Mesothelial cell of epicardium (in vitro differentiated cells): ENCODE results near the gene FIP1L1. TPM values are rescaled to one million over a fixed set of nuclear protein-coding genes. Genes with fewer than 3 reads are reported as not detected.
A peak's percentile ranks its signal among the peaks of the same experiment; 100 is the strongest.

Experiments
- DNase-seq, 2 experiments: peaks; one replicate each; pipeline ENCODE4 v3.0.0; 2021; ENCODE audit warnings: low spot score in 2 of 2; ENCODE audit not compliant: unreplicated experiment in 2 of 2
- H3K27ac Mint-ChIP-seq: 2 replicates; pipeline ENCODE4 v1.8.0; 2021; ENCODE audit warnings: mixed read lengths
- H3K27me3 Mint-ChIP-seq: 2 replicates; pipeline ENCODE4 v1.8.0; 2021; ENCODE audit warnings: low read depth, mixed read lengths
- H3K36me3 Mint-ChIP-seq: 2 replicates; pipeline ENCODE4 v1.8.0; 2021; ENCODE audit warnings: mixed read lengths
- H3K4me1 Mint-ChIP-seq: 2 replicates; pipeline ENCODE4 v1.8.0; 2021; ENCODE audit warnings: mixed read lengths
- H3K4me3 Mint-ChIP-seq: 2 replicates; pipeline ENCODE4 v1.8.0; 2021; ENCODE audit warnings: mild to moderate bottlenecking, moderate library complexity, mixed read lengths
- H3K9me3 Mint-ChIP-seq: 2 replicates; pipeline ENCODE4 v1.8.0; 2021; ENCODE audit warnings: mixed read lengths
- total RNA-seq: library from RNA; stranded (reverse); gene quantifications from 3 replicates; pipeline ENCODE4 v1.2.1, GENCODE V29; 2021
- TF ChIP-seq, protein P1 (sequence below): fragments of 200-600 bp; sonication (generic); IDR thresholded peaks from one replicate; pipeline ENCODE4 v1.5.0; 2021; ENCODE audit warnings: antibody characterized with exemption; ENCODE audit not compliant: unreplicated experiment

The FIP1L1 gene
- total RNA-seq, 1 donor from 2014 or later, result 82.6 TPM

- H3K36me3 Mint-ChIP-seq, result peaks cover 29% of the 10 kb centered on the region
- no peak for DNase-seq
- H3K4me1 Mint-ChIP-seq, result peaks cover 6% of the 10 kb centered on the region
- H3K27me3 Mint-ChIP-seq, result no peaks in the 10 kb centered on the region
- H3K9me3 Mint-ChIP-seq, result peaks cover 3% of the 10 kb centered on the region
- no peak overlapping the region for H3K4me3 Mint-ChIP-seq
- H3K27ac Mint-ChIP-seq, result no peak overlapping the region
- TF ChIP-seq, protein P1, sequence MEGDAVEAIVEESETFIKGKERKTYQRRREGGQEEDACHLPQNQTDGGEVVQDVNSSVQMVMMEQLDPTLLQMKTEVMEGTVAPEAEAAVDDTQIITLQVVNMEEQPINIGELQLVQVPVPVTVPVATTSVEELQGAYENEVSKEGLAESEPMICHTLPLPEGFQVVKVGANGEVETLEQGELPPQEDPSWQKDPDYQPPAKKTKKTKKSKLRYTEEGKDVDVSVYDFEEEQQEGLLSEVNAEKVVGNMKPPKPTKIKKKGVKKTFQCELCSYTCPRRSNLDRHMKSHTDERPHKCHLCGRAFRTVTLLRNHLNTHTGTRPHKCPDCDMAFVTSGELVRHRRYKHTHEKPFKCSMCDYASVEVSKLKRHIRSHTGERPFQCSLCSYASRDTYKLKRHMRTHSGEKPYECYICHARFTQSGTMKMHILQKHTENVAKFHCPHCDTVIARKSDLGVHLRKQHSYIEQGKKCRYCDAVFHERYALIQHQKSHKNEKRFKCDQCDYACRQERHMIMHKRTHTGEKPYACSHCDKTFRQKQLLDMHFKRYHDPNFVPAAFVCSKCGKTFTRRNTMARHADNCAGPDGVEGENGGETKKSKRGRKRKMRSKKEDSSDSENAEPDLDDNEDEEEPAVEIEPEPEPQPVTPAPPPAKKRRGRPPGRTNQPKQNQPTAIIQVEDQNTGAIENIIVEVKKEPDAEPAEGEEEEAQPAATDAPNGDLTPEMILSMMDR, result no peak
Observed at GRCh38 chr4:53427366-53427765, 49.9 kb downstream of the FIP1L1 start.

GRCh38 chr4:53431052-53431451, 53.6 kb downstream of the FIP1L1 start:
- Mint-ChIP-seq H3K9me3 (peaks cover 3% of the 10 kb centered on the region), H3K4me1 (no peaks in the 10 kb centered on the region), H3K27ac (no peak overlapping the region), H3K36me3 (peaks cover 35% of the 10 kb centered on the region), H3K4me3 (no peak overlapping the region), H3K27me3 (no peaks in the 10 kb centered on the region)
- TF ChIP-seq, protein P1, result no peak
- DNase-seq, result no peak

DNA sequence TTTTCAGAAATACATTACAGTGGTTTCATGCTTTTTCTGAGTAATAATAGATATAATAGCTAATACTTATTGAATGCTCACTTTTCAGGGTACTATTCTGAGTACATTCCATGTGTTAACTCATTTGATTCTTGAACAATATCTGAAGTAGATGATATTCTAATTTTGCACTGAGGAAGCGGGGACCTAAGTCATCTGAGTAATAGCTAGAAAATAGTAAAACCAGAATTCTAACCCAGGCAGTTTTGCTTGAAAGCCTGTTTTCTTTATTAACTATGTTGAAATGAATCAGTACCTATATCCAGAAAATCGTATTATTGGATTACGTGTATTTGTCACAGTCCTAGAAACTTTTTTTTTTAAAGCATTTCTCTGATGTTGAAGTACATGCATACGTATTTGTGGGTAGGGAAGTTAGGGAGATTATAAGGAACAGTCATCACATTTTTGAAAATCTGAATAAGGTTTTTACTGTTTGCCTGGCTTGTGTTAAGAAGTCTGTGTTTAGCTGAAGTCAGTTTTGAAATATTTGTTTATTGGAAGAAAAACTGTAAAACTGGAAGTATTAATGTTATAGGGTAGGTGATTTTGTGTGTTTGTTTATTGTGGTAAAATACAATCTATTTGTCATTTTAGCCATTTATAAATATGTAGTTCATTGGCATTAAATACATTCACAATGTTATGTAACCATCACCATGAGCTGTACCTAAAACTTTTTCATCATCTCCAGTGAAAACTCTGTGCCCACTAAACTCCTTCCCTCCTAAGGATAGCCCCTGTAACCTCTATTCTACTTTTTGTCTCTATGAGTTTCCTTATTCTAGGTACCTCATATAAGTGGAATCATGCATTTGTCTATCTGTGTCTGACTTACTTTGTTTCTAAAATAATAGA, 55.3 kb downstream of the FIP1L1 start:
- Mint-ChIP-seq H3K4me3 (no peak overlapping the region), H3K36me3 (peaks cover 42% of the 10 kb centered on the region), H3K27ac (peak overlapping the region; percentile 53), H3K9me3 (peaks cover 3% of the 10 kb centered on the region), H3K4me1 (no peaks in the 10 kb centered on the region), H3K27me3 (no peaks in the 10 kb centered on the region)
- no peak for DNase-seq
- TF ChIP-seq, protein P1, result no peak

GRCh38 chr4:53436251-53436650, 58.8 kb downstream of the FIP1L1 start:
- no peak overlapping the region for H3K27ac Mint-ChIP-seq

GRCh38 chr4:53441564-53441963, 64.1 kb downstream of the FIP1L1 start:
- no peaks in the 10 kb centered on the region for H3K9me3 Mint-ChIP-seq
- H3K27me3 Mint-ChIP-seq, result no peaks in the 10 kb centered on the region
- no peaks in the 10 kb centered on the region for H3K4me1 Mint-ChIP-seq
- H3K36me3 Mint-ChIP-seq, result peaks cover 39% of the 10 kb centered on the region
- DNase-seq, result no peak
- TF ChIP-seq, protein P1, result no peak
- no peak overlapping the region for H3K27ac Mint-ChIP-seq
- H3K4me3 Mint-ChIP-seq, result no peak overlapping the region

More at GRCh38 chr4:53436251-53436650, 58.8 kb downstream of the FIP1L1 start:
- Mint-ChIP-seq H3K4me1 (no peaks in the 10 kb centered on the region), H3K36me3 (peaks cover 25% of the 10 kb centered on the region), H3K9me3 (no peaks in the 10 kb centered on the region), H3K4me3 (no peak overlapping the region), H3K27me3 (no peaks in the 10 kb centered on the region)
- TF ChIP-seq, protein P1, result no peak
- no peak for DNase-seq
